K562 (cell line): ENCODE data around the gene EDNRB. TPM values are rescaled to one million over a fixed set of nuclear protein-coding genes. Genes with fewer than 3 reads are reported as not detected.

ENCODE experiments used
- ATAC-seq: fragments of 200-7000 bp; cut with Tn5 transposase; 3 replicates; pipeline ENCODE4 v1.9.1; 2020; ENCODE audit warnings: moderate library complexity
- BruUV-seq: library from RNA; stranded (reverse); fragments of 400-500 nt; replicated peaks from 2 replicates; lab custom pipeline; 2021; lab: Mats Ljungman, UMichigan
- CTCF ChIA-PET: fragments of 300-600 bp; formaldehyde crosslinking; extraction: SDS; loops from one replicate; lab custom pipeline; 2021; ENCODE audit warnings: low intra/inter-chr PET ratio; lab: Yijun Ruan, JAX
- POLR2A ChIA-PET: fragments of 300-600, 350-650 bp; sonication (Branson Sonifier 250); formaldehyde crosslinking; extraction: SDS; loops from one replicate; lab custom pipeline; 2021; ENCODE audit warnings: antibody characterized with exemption, inconsistent platforms; lab: Yijun Ruan, JAX
- DNase-seq, 4 experiments: peaks; one replicate each; pipeline versions ENCODE4 v3.0.0 to v3.0.0-alpha.2; 2011 to 2018; ENCODE audit warnings: low spot score in 3 of 4, mixed read lengths in 3 of 4; ENCODE audit errors: extremely low read depth in 1 of 4
- FAIRE-seq: peaks from 2 replicates; lab custom pipeline; 2011; peaks lifted over from hg19 to GRCh38; lab: Jason Lieb, UNC
- H2AFZ ChIP-seq: 2 replicates; pipeline ENCODE4 v1.6.0; 2011; ENCODE audit warnings: low read depth, low read length, control low read depth, inconsistent platforms
- H3K27ac ChIP-seq: fragments of 200-600 bp; 3 replicates; pipeline ENCODE4 v1.8.0; 2011; ENCODE audit warnings: low read depth, mild to moderate bottlenecking, control low read depth, inconsistent platforms, low read length, moderate library complexity, mixed read lengths; ENCODE audit errors: extremely low read depth
- H3K27me3 ChIP-seq, 2 experiments: fragments of 300-600 bp in 1 of 2; 2 replicates in 1 of 2; 3 replicates in 1 of 2; pipeline versions ENCODE4 v1.6.0 to v1.8.0; 2011; ENCODE audit warnings: inconsistent platforms in 2 of 2, low read length in 2 of 2, mild to moderate bottlenecking in 1 of 2, mixed read lengths in 1 of 2, moderate library complexity in 1 of 2; ENCODE audit not compliant: control insufficient read depth in 2 of 2, insufficient read depth in 2 of 2
- H3K36me3 ChIP-seq: fragments of 300-600 bp; 3 replicates; pipeline ENCODE4 v1.8.0; 2011; ENCODE audit warnings: mild to moderate bottlenecking, low read length, inconsistent platforms; ENCODE audit not compliant: control insufficient read depth, insufficient read depth
- H3K4me1 ChIP-seq, 2 experiments: fragments of 200-600 bp in 1 of 2; replicated peaks in 1 of 2; 2 replicates in 1 of 2; 3 replicates in 1 of 2; pipeline versions ENCODE4 v1.5.1 to v1.8.0; 2011; ENCODE audit warnings: inconsistent platforms in 2 of 2, low read length in 2 of 2, mild to moderate bottlenecking in 1 of 2, mixed read lengths in 1 of 2, moderate library complexity in 1 of 2; ENCODE audit not compliant: control insufficient read depth in 2 of 2, insufficient read depth in 2 of 2
- H3K4me2 ChIP-seq: 2 replicates; pipeline ENCODE4 v1.6.1; 2011; ENCODE audit warnings: low read length, control low read depth, inconsistent platforms, mixed read lengths; ENCODE audit not compliant: insufficient read depth
- H3K4me3 ChIP-seq: fragments of 200-600 bp; sonication (generic), shearing (Covaris generic); 2 replicates; pipeline ENCODE4 v1.5.1; 2016; ENCODE audit warnings: control low read depth, inconsistent platforms
- H3K79me2 ChIP-seq: fragments of 200-600 bp; 3 replicates; pipeline ENCODE4 v1.8.0; 2011; ENCODE audit warnings: low read length, inconsistent platforms; ENCODE audit not compliant: control insufficient read depth, insufficient read depth
- H3K9ac ChIP-seq, 2 experiments: 2 replicates each; pipeline versions ENCODE4 v1.6.0 to v1.6.1; 2011; ENCODE audit warnings: low read depth in 2 of 2, low read length in 2 of 2, control low read depth in 1 of 2, inconsistent platforms in 1 of 2, mild to moderate bottlenecking in 1 of 2, mixed read lengths in 1 of 2; ENCODE audit not compliant: insufficient read depth in 1 of 2
- H3K9me1 ChIP-seq: one replicate; pipeline ENCODE4 v1.6.0; 2011; ENCODE audit warnings: inconsistent platforms, mild to moderate bottlenecking, low read length, moderate library complexity; ENCODE audit not compliant: control insufficient read depth, insufficient read depth
- H3K9me3 ChIP-seq: replicated peaks from 2 replicates; pipeline ENCODE4 v1.5.1; 2011; ENCODE audit warnings: low read depth, low read length, inconsistent platforms; ENCODE audit not compliant: control insufficient read depth, insufficient read depth
- H4K20me1 ChIP-seq: replicated peaks from 2 replicates; pipeline ENCODE4 v1.6.1; 2011; ENCODE audit warnings: low read length, inconsistent platforms, mixed read lengths; ENCODE audit not compliant: control insufficient read depth, insufficient read depth
- ARID4B ChIP-seq: sonication (generic); formaldehyde crosslinking; IDR thresholded peaks from 2 replicates; pipeline ENCODE4 v1.8.0; 2022; ENCODE audit warnings: mild to moderate bottlenecking, missing genetic modification reagents
- BRF2 ChIP-seq: IDR thresholded peaks from 3 replicates; pipeline ENCODE4 v1.6.1; 2011; ENCODE audit warnings: borderline replicate concordance, mild to moderate bottlenecking; ENCODE audit not compliant: insufficient read length, insufficient read depth
- DNMT1 ChIP-seq: fragments of 450-650 bp; IDR thresholded peaks from 2 replicates; pipeline ENCODE4 v1.6.1; 2016; ENCODE audit warnings: antibody characterized with exemption, mild to moderate bottlenecking
- NCOR1 ChIP-seq: fragments of 450-650 bp; IDR thresholded peaks from 2 replicates; pipeline ENCODE4 v1.6.1; 2016; ENCODE audit warnings: mild to moderate bottlenecking, moderate library complexity
- NRF1 ChIP-seq, 2 experiments: fragments of 450-650 bp; IDR thresholded peaks in 1 of 2; conservative IDR thresholded peaks in 1 of 2; 2 replicates each; pipeline ENCODE4 v1.6.1; 2014; ENCODE audit warnings: mild to moderate bottlenecking in 2 of 2
- ZNF695 ChIP-seq: fragments of 450-650 bp; formaldehyde crosslinking; IDR thresholded peaks from 2 replicates; pipeline ENCODE4 v1.4.0; 2020; ENCODE audit warnings: mild to moderate bottlenecking, moderate library complexity
- ZNF699 ChIP-seq: fragments of 250-450 bp; sonication (Bioruptor Pico); IDR thresholded peaks from 2 replicates; pipeline ENCODE4 v1.8.0; 2021; ENCODE audit warnings: mild to moderate bottlenecking, moderate library complexity; ENCODE audit not compliant: insufficient replicate concordance
- WGBS: fragments of 100-300 bp; shearing (Covaris generic); methylation state at CpG from one replicate; pipeline ENCODE4 v1.1.6; 2016; ENCODE audit warnings: low coverage, mixed read lengths; ENCODE audit not compliant: insufficient coverage; ENCODE audit errors: missing lambda C conversion rate; 5-methylcytosine and 5-hydroxymethylcytosine counted together
- in situ Hi-C: fragments of 300-500 bp; cut with MboI; formaldehyde crosslinking; loops from 4 replicates; pipeline ENCODE4 v1.15.0; 2018; ENCODE audit warnings: inconsistent platforms, mixed read lengths
- intact Hi-C: fragments of 100-400 bp; cut with micrococcal nuclease; formaldehyde crosslinking; loops from 2 replicates; pipeline ENCODE4 v1.14.2; 2022
- polyA plus RNA-seq, 8 experiments: library from polyadenylated mRNA; depleted of rRNA in 4 of 8; stranded (reverse) in 5 of 8; unstranded in 3 of 8; fragments of >200 nt; fragmentation: Nextera tagmentation in 2 of 8; fragmentation: Illumina TruSeq in 1 of 8; extraction: Ambion mirVana in 2 of 8; extraction: Trizol in 1 of 8; gene quantifications; 2 replicates each; pipeline versions ENCODE4 v1.2.1 to v1.2.3, GENCODE V29; 2011 to 2014; ENCODE audit warnings: inconsistent platforms in 1 of 8, missing spikeins in 1 of 8
- total RNA-seq, 7 experiments: library from RNA; depleted of rRNA in 6 of 7; stranded (reverse); fragments of >200 nt in 6 of 7; fragmentation: Illumina TruSeq in 2 of 7; extraction: Trizol in 2 of 7; gene quantifications; 2 replicates each; pipeline versions ENCODE4 v1.2.1 to v1.2.3, GENCODE V29; 2011 to 2021; ENCODE audit warnings: low replicate concordance in 1 of 7

EDNRB gene
- total and polyA plus RNA-seq, 9 of the 15 experiments (the other 6 are each of a cell fraction or from before 2014, with no cell fraction given), result 0.04 TPM; not detected in 8

GRCh38 chr13:77893066-77893465, 25.6 kb downstream of the EDNRB start:
- TF ChIP-seq ZNF695 (CRISPR knock-in tag) (no peak), NCOR1 (no peak), BRF2 (no peak), NRF1 (conservative IDR thresholded peaks at IDR 0.05 in 1 of 2, IDR thresholded peaks at IDR 0.05 in 1 of 2) (no peak), DNMT1 (no peak), ZNF699 (no peak), ARID4B (CRISPR knock-in tag) (no peak)
- POLR2A ChIA-PET, result no interaction called here
- no peak for DNase-seq
- Histone ChIP-seq H3K4me3 (no peak overlapping the region), H3K36me3 (no peaks in the 10 kb centered on the region), H3K9me3 (no peaks in the 10 kb centered on the region), H3K79me2 (no peaks in the 10 kb centered on the region), H3K4me1 (no peaks in the 10 kb centered on the region), H3K4me2 (no peak overlapping the region), H4K20me1 (no peaks in the 10 kb centered on the region), H2AFZ (no peak overlapping the region), H3K9ac (no peak overlapping the region), H3K9me1 (no peaks in the 10 kb centered on the region), H3K27me3 (no peaks in the 10 kb centered on the region), H3K27ac (no peak overlapping the region)
- no TSS peak for BruUV-seq
- intact Hi-C loops (no loop called here), in situ Hi-C loops (no loop called here)
- 6% methylated on average over 6 of the region's 6 CpGs for WGBS
- ATAC-seq, result no peak
- CTCF ChIA-PET, result no interaction called here
- FAIRE-seq, result no peak
